ENCODE measurements around the gene PTPN1. TPM values are rescaled to one million over a fixed set of nuclear protein-coding genes. Genes with fewer than 3 reads are reported as not detected.

Gene PTPN1
- total RNA-seq, 2 donors from 2014 or later: 33.2 to 37.9 TPM

DNA sequence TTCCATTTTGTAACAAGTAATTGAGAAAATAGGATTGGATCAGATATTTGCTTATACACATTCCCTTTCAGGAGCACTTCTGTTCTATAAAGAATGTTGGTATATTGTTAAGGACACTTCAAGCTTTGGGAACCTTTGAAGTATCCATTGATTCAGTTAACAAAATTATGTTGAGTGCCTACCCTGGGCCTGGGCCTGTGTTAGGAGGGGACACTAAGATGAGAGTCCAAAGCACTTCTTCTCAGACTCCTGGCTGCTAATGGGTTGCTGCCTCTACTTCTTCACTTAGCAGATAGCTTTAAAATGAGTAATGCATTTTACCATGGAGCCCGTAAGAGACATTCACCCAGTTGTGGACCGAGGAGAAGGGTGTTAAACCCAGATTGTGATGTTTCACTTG lies 40.3 kb downstream of the PTPN1 start:
- TF ChIP-seq CTCF (IDR thresholded peaks at IDR 0.05): no peak
- no peak overlapping the region for H3K27ac ChIP-seq
- H3K27me3 ChIP-seq: no peaks in the 10 kb centered on the region
- DNase-seq: no peak
- no peak overlapping the region for H3K4me3 ChIP-seq
- intact Hi-C loops (cut with DNase I): no loop called here
- H3K9ac ChIP-seq (ENCODE audit: low read depth in 2 of 2, low read length in 2 of 2): no peak overlapping the region
- H3K4me1 ChIP-seq: peaks cover 4% of the 10 kb centered on the region
- no peaks in the 10 kb centered on the region for H3K36me3 ChIP-seq
- H3K9me3 ChIP-seq: no peaks in the 10 kb centered on the region

- Histone ChIP-seq H3K9me3 (no peaks in the 10 kb centered on the region), H3K36me3 (no peaks in the 10 kb centered on the region), H3K9ac (ENCODE audit: low read depth in 2 of 2, low read length in 2 of 2) (no peak overlapping the region), H3K4me1 (peaks cover 4% of the 10 kb centered on the region), H3K4me3 (no peak overlapping the region), H3K27me3 (no peaks in the 10 kb centered on the region), H3K27ac (no peak overlapping the region)
- DNase-seq: no peak
- intact Hi-C loops (cut with DNase I): no loop called here
- TF ChIP-seq CTCF (IDR thresholded peaks at IDR 0.05): no peak
Observed at GRCh38 chr20:50551288-50551687, 41.1 kb downstream of the PTPN1 start.

DNA sequence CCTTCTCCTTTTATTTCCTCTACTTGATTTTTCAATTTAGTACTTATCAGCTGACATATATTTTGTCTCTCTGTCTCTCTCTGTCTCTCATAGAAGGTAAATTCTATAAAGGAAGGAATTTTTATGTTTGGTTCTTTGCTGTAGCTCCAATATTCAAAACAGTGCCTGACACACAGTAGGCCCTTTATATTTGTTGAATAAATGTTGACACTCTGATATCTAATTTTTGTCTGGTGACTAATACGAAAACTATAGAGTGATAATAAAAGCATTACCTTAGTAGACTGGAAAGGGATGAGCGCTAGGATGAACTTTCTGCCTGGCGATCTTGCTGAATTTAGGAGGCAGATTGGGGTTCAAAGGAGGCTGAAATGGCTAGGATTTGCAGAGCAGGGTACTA lies 42.8 kb downstream of the PTPN1 start:
- H3K27me3 ChIP-seq: no peaks in the 10 kb centered on the region
- intact Hi-C loops (cut with DNase I): no loop called here
- H3K4me1 ChIP-seq: no peaks in the 10 kb centered on the region
- H3K27ac ChIP-seq: no peak overlapping the region
- no peaks in the 10 kb centered on the region for H3K36me3 ChIP-seq
- H3K9ac ChIP-seq (ENCODE audit: low read depth in 2 of 2, low read length in 2 of 2): no peak overlapping the region
- H3K9me3 ChIP-seq: no peaks in the 10 kb centered on the region
- TF ChIP-seq CTCF (IDR thresholded peaks at IDR 0.05): no peak
- H3K4me3 ChIP-seq: no peak overlapping the region
- DNase-seq: no peak

DNA sequence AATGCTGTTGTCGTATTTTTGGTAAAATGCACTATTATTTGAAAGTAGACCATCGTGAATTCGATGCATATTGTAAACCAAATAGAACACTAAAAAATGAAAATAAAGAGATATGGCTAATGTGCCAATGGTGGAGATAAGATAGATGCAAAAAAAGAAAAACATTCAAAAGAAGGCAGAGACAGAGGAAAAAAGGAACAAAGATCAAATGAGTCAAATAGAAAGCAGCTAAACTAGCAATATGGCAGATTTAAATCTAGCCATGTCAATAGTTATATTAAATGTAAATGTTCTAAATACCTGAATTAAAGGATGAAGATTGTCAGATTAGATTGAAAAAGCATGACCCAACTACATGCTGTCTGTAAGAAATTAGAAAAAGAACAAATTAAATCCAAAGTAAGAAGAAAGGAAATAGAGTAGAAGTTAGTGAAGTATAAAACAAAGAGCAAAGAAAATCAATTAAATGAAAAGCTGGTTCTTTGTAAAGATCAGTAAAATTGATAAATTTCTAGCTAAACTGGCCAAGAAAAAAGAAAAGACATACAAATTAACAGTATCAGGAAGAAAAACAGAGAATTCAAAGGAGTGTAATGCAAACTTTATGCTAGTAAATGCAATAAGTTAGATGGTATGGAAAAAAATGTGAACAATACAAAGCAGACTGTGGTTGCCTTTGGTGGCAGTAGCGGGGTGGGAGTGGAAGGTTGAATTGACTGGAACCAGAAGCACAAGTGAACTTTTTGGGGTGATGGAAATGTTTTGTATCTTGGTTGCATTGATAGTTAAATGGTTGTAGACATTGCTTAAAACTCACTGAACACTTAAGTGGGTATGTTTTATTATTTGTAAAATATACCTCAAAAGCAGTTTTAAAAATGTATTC lies 44.8 kb downstream of the PTPN1 start:
- Histone ChIP-seq H3K36me3 (no peaks in the 10 kb centered on the region), H3K27me3 (no peaks in the 10 kb centered on the region), H3K4me3 (no peak overlapping the region), H3K9ac (ENCODE audit: low read depth in 2 of 2, low read length in 2 of 2) (no peak overlapping the region), H3K4me1 (no peaks in the 10 kb centered on the region), H3K9me3 (no peaks in the 10 kb centered on the region), H3K27ac (no peak overlapping the region)
- no peak for DNase-seq
- intact Hi-C loops (cut with DNase I): no loop called here
- TF ChIP-seq CTCF (IDR thresholded peaks at IDR 0.05): no peak

DNA sequence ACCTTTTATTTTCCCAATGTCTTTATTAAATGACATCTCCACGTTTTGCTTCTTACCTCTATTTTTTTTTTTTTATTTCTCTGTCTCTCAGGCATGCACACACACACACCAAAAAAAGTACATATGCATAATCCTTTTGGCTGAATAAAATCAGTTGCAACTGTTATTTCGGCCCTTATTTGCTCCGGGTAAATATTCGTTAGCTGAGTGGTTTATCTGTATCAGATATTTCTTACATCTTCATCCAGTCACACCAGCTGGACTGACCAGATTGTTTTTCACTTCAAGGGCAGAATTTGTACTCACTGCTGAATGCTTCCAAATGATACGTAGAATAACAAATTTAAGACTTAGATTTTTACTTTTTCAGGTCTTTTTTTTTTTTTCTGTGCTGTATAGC lies 45.5 kb downstream of the PTPN1 start:
- H3K36me3 ChIP-seq: no peaks in the 10 kb centered on the region
- no peak overlapping the region for H3K9ac ChIP-seq (ENCODE audit: low read depth in 2 of 2, low read length in 2 of 2)
- DNase-seq: no peak
- no peak for TF ChIP-seq CTCF (IDR thresholded peaks at IDR 0.05)
- no peak overlapping the region for H3K4me3 ChIP-seq
- intact Hi-C loops (cut with DNase I): no loop called here
- H3K27ac ChIP-seq: no peak overlapping the region
- H3K4me1 ChIP-seq: no peaks in the 10 kb centered on the region
- no peaks in the 10 kb centered on the region for H3K27me3 ChIP-seq
- no peaks in the 10 kb centered on the region for H3K9me3 ChIP-seq

All from colonic mucosa (tissue), 4 donors.